GM18858 (cell line): ENCODE data around the gene AMPD1.

Source experiments
- ATAC-seq: cut with Tn5 transposase; IDR thresholded peaks from one replicate; pipeline ENCODE4 v1.9.1; 2021; ENCODE audit not compliant: unreplicated experiment

The AMPD1 gene

GRCh38 chr1:114700036-114700600 lies 4.8 kb upstream of the AMPD1 start:
- ATAC-seq: no peak

- ATAC-seq: no peak
Measured at GRCh38 chr1:114696810-114697209, 1.5 kb upstream of the AMPD1 start.

- ATAC-seq: no peak
Measured at GRCh38 chr1:114694540-114695310, 621 bp downstream of the AMPD1 start.

GRCh38 chr1:114692947-114693346 lies 2.4 kb downstream of the AMPD1 start:
- ATAC-seq: no peak

GRCh38 chr1:114691061-114691460 lies 4.3 kb downstream of the AMPD1 start:
- ATAC-seq: no peak

GRCh38 chr1:114690148-114690547 lies 5.2 kb downstream of the AMPD1 start:
- ATAC-seq: no peak

GRCh38 chr1:114688526-114688925 lies 6.8 kb downstream of the AMPD1 start:
- ATAC-seq: no peak

- no peak for ATAC-seq
Measured at GRCh38 chr1:114685851-114686250, 9.5 kb downstream of the AMPD1 start.

- no peak for ATAC-seq
Measured at GRCh38 chr1:114677691-114678090, 17.7 kb downstream of the AMPD1 start.

- no peak for ATAC-seq
Measured at GRCh38 chr1:114676115-114676514, 19.2 kb downstream of the AMPD1 start.

GRCh38 chr1:114671939-114672275 lies 23.4 kb downstream of the AMPD1 start:
- no peak for ATAC-seq

- ATAC-seq: no peak
Measured at GRCh38 chr1:114671011-114671938, 24.1 kb downstream of the AMPD1 start.

GRCh38 chr1:114670083-114671010 lies 25.0 kb downstream of the AMPD1 start:
- peak; percentile 90 for ATAC-seq

GRCh38 chr1:114669562-114670082 lies 25.7 kb downstream of the AMPD1 start, which contains the start of gene DENND2C:
TSS of gene DENND2C (minus strand) at chr1:114670049. CDS start at chr1:114625984, 44,065 bp downstream.
- peak; percentile 29 for ATAC-seq

GRCh38 chr1:114668784-114669561 lies 26.4 kb downstream of the AMPD1 start:
- ATAC-seq: no peak

GRCh38 chr1:114668373-114668772 lies 27.0 kb downstream of the AMPD1 start:
- ATAC-seq: no peak

GRCh38 chr1:114666954-114667353 lies 28.4 kb downstream of the AMPD1 start:
- ATAC-seq: no peak

GRCh38 chr1:114660238-114660637 lies 35.1 kb downstream of the AMPD1 start:
- no peak for ATAC-seq

- ATAC-seq: no peak
Measured at GRCh38 chr1:114651893-114652292, 43.5 kb downstream of the AMPD1 start.

- ATAC-seq: no peak
Measured at GRCh38 chr1:114648503-114648902, 46.8 kb downstream of the AMPD1 start.
